DOHH2 (cell line): ENCODE data around the gene LAGE3.

Experiments used
- H3F3A ChIP-seq: fragments of 200-600 bp; sonication (generic), shearing (Covaris generic); 2 replicates; pipeline ENCODE4 v1.6.0; 2016; ENCODE audit warnings: antibody characterized with exemption, mild to moderate bottlenecking; ENCODE audit not compliant: control insufficient read depth, insufficient read depth
- H3K27ac ChIP-seq: fragments of 200-600 bp; sonication (generic); 2 replicates; pipeline ENCODE4 v1.5.1; 2014; ENCODE audit warnings: low read depth, mild to moderate bottlenecking, low read length, moderate library complexity
- H3K27me3 ChIP-seq: fragments of 200-600 bp; sonication (generic); 2 replicates; pipeline ENCODE4 v1.6.1; 2014; ENCODE audit warnings: mild to moderate bottlenecking, low read length, mixed read lengths; ENCODE audit not compliant: control insufficient read depth
- H3K36me3 ChIP-seq: fragments of 200-600 bp; sonication (generic); 2 replicates; pipeline ENCODE4 v1.6.1; 2014; ENCODE audit warnings: mild to moderate bottlenecking, low read length, moderate library complexity, mixed read lengths; ENCODE audit not compliant: control insufficient read depth
- H3K4me1 ChIP-seq: fragments of 200-600 bp; sonication (generic); 2 replicates; pipeline ENCODE4 v1.6.1; 2014; ENCODE audit warnings: mild to moderate bottlenecking, low read length, mixed read lengths; ENCODE audit not compliant: control insufficient read depth
- H3K4me2 ChIP-seq: fragments of 200-600 bp; sonication (generic); 2 replicates; pipeline ENCODE4 v1.6.0; 2014; ENCODE audit warnings: mild to moderate bottlenecking, low read length, moderate library complexity
- H3K4me3 ChIP-seq: fragments of 200-600 bp; sonication (generic); 2 replicates; pipeline ENCODE4 v1.5.1; 2014; ENCODE audit warnings: mild to moderate bottlenecking, low read length, mixed read lengths
- H3K79me2 ChIP-seq: fragments of 200-600 bp; sonication (generic); 2 replicates; pipeline ENCODE4 v1.6.1; 2014; ENCODE audit warnings: mild to moderate bottlenecking, low read length, mixed read lengths; ENCODE audit not compliant: control insufficient read depth
- H3K9me2 ChIP-seq: fragments of 200-600 bp; sonication (generic); replicated peaks from 2 replicates; pipeline ENCODE4 v1.6.1; 2014; ENCODE audit warnings: mild to moderate bottlenecking, low read length, mixed read lengths; ENCODE audit not compliant: control insufficient read depth
- H3K9me3 ChIP-seq: fragments of 200-600 bp; sonication (generic); 2 replicates; pipeline ENCODE4 v1.6.1; 2014; ENCODE audit warnings: antibody characterized with exemption, low read length, mixed read lengths; ENCODE audit not compliant: control insufficient read depth, insufficient read depth
- H4K20me1 ChIP-seq: fragments of 200-600 bp; sonication (generic); 2 replicates; pipeline ENCODE4 v1.6.0; 2014; ENCODE audit warnings: low read depth, mild to moderate bottlenecking, antibody characterized with exemption, low read length, moderate library complexity; ENCODE audit not compliant: control insufficient read depth, insufficient read depth
- EZH2phosphoT487 ChIP-seq: fragments of 200-600 bp; sonication (generic); IDR thresholded peaks from 2 replicates; pipeline ENCODE4 v1.6.1; 2017; ENCODE audit warnings: borderline replicate concordance, mild to moderate bottlenecking, antibody characterized with exemption, low read length, moderate library complexity, mixed read lengths
- TF ChIP-seq, protein P1 (sequence below): fragments of 200-600 bp; sonication (generic); IDR thresholded peaks from one replicate; pipeline ENCODE4 v1.5.1; 2014; ENCODE audit warnings: antibody characterized with exemption, mild to moderate bottlenecking, low read depth, low read length; ENCODE audit not compliant: poor library complexity, severe bottlenecking

LAGE3 gene

GRCh38 chrX:154469880-154470279 is 9.2 kb downstream of the LAGE3 start:
- Histone ChIP-seq H4K20me1 (no peaks in the 10 kb centered on the region), H3K4me2 (no peak overlapping the region), H3K9me3 (no peaks in the 10 kb centered on the region), H3K27me3 (no peaks in the 10 kb centered on the region), H3K9me2 (no peaks in the 10 kb centered on the region), H3K79me2 (no peaks in the 10 kb centered on the region), H3K36me3 (no peaks in the 10 kb centered on the region; the same call in 1 of the 2 replicates), H3K4me3 (no peak overlapping the region), H3F3A (no peaks in the 10 kb centered on the region), H3K27ac (no peak overlapping the region), H3K4me1 (no peaks in the 10 kb centered on the region)
- no peak for TF ChIP-seq EZH2phosphoT487
- TF ChIP-seq, protein P1, sequence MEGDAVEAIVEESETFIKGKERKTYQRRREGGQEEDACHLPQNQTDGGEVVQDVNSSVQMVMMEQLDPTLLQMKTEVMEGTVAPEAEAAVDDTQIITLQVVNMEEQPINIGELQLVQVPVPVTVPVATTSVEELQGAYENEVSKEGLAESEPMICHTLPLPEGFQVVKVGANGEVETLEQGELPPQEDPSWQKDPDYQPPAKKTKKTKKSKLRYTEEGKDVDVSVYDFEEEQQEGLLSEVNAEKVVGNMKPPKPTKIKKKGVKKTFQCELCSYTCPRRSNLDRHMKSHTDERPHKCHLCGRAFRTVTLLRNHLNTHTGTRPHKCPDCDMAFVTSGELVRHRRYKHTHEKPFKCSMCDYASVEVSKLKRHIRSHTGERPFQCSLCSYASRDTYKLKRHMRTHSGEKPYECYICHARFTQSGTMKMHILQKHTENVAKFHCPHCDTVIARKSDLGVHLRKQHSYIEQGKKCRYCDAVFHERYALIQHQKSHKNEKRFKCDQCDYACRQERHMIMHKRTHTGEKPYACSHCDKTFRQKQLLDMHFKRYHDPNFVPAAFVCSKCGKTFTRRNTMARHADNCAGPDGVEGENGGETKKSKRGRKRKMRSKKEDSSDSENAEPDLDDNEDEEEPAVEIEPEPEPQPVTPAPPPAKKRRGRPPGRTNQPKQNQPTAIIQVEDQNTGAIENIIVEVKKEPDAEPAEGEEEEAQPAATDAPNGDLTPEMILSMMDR, result no peak

- no peaks in the 10 kb centered on the region; the same call in 1 of the 2 replicates for H3K36me3 ChIP-seq
- no peaks in the 10 kb centered on the region for H3F3A ChIP-seq
- H3K27me3 ChIP-seq, result no peaks in the 10 kb centered on the region
- no peak overlapping the region for H3K27ac ChIP-seq
- TF ChIP-seq EZH2phosphoT487, result no peak
- TF ChIP-seq, protein P1, result no peak
- no peaks in the 10 kb centered on the region for H3K79me2 ChIP-seq
- no peaks in the 10 kb centered on the region for H3K9me3 ChIP-seq
- no peaks in the 10 kb centered on the region for H3K9me2 ChIP-seq
- no peaks in the 10 kb centered on the region for H3K4me1 ChIP-seq
- H4K20me1 ChIP-seq, result no peaks in the 10 kb centered on the region
- H3K4me3 ChIP-seq, result no peak overlapping the region
- H3K4me2 ChIP-seq, result no peak overlapping the region
Observed at GRCh38 chrX:154469114-154469513, 10.0 kb downstream of the LAGE3 start.

DNA sequence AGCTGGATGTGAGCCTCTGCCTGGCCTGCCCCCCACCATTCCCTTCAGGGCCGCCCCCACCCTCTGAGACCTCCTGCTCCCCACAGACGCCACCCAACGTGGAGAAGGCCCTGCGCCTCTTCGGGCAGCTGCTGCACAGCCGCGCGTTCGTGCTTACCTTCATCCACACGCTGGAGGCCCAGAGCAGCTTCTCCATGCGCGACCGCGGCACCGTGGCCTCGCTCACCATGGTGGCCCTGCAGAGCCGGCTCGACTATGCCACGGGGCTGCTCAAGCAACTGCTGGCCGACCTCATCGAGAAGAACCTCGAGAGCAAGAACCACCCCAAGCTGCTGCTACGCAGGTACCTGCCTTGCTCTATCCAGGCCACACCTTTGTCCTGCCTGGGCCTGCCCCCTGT is 10.9 kb downstream of the LAGE3 start:
- H3K9me3 ChIP-seq, result no peaks in the 10 kb centered on the region
- H3K36me3 ChIP-seq, result no peaks in the 10 kb centered on the region; the same call in 1 of the 2 replicates

More for the DNA sequence above, 10.9 kb downstream of the LAGE3 start:
- TF ChIP-seq EZH2phosphoT487, result no peak
- TF ChIP-seq, protein P1, result no peak
- H3K27me3 ChIP-seq, result no peaks in the 10 kb centered on the region
- H4K20me1 ChIP-seq, result no peaks in the 10 kb centered on the region
- no peaks in the 10 kb centered on the region for H3K4me1 ChIP-seq
- no peak overlapping the region for H3K4me2 ChIP-seq
- no peak overlapping the region for H3K4me3 ChIP-seq
- H3K27ac ChIP-seq, result no peak overlapping the region
- no peaks in the 10 kb centered on the region for H3K79me2 ChIP-seq
- no peaks in the 10 kb centered on the region for H3F3A ChIP-seq
- H3K9me2 ChIP-seq, result no peaks in the 10 kb centered on the region
